Stimulated activated CD4-positive, alpha-beta T cell treated with anti-CD3 and anti-CD28 coated beads, Interleukin-2, amount 100 ng/mL, for 48 hours (primary cell): ENCODE data around the gene GAPDHS.

ENCODE experiments used
- DNase-seq, 2 donors: peaks; one replicate each; pipeline ENCODE4 v3.0.0-alpha.2; 2020

Gene GAPDHS

DNA sequence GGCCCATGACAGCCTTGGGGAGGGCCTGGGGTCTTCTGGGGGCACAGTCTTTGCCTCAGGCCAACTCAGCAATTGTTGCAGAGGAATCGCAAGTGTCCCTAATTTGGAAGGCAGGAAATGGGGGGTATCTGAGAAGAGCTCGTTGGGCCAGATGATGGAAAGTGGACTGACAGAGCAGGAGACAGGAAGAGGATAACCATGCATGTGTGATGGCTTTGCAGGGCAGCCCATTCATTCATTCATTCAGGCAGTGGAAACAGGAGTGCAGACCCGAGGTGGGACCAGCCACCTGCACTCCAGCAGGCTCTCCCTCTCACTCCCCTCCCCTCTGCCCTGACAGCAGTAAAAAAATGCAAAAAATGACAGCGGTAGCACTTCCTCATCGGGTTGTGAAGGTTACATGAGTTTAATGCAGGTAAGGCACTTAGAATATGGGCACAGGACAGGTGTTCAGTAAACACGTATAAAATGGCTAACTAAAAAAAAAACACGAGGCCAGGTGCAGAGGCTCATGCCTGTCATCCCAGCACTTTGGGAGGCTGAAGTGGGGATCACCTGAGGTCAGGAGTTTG is 7.2 kb downstream of the GAPDHS start:
- no peak for DNase-seq

DNA sequence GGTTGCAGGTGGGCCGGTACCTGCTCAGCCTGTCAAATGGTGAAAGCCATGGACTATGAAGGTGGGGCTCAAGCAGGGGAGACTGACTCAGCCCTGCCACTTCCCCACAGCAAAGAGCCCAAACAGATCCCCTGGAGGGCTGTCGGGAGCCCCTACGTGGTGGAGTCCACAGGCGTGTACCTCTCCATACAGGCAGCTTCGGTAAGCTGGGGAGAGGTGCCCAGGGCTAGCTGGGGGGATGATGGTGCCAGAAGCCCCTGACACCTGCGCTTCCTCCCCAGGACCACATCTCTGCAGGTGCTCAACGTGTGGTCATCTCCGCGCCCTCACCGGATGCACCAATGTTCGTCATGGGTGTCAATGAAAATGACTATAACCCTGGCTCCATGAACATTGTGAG is 9.0 kb downstream of the GAPDHS start:
- DNase-seq: no peak

DNA sequence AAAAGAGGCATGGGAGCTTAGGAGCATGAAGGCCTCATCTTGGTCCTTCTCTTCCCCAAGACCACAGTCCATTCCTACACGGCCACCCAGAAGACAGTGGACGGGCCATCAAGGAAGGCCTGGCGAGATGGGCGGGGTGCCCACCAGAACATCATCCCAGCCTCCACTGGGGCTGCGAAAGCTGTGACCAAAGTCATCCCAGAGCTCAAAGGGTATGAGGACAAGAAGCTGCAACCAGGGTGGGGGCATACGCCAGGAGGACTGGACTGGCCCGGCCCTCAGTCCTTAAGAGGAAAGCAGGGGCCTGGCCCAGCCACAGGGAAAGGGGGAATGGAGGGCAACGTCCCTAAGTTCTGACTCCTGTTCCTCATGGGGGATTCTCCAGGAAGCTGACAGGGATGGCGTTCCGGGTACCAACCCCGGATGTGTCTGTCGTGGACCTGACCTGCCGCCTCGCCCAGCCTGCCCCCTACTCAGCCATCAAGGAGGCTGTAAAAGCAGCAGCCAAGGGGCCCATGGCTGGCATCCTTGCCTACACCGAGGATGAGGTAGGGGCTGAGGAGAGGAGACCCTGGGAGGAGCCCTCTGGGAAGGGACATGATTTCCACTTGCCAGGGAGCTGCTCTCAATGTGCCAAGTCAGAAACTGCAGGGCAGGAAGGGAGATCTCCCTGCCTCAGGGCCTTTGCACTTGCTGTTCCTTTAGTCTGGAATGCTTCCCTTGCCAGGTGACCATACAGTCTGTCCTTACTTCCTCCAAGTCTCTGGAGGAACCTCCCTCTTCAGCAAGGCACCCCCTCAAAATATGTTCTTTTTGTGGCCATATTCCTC is 10.2 kb downstream of the GAPDHS start:
- no peak for DNase-seq

DNA sequence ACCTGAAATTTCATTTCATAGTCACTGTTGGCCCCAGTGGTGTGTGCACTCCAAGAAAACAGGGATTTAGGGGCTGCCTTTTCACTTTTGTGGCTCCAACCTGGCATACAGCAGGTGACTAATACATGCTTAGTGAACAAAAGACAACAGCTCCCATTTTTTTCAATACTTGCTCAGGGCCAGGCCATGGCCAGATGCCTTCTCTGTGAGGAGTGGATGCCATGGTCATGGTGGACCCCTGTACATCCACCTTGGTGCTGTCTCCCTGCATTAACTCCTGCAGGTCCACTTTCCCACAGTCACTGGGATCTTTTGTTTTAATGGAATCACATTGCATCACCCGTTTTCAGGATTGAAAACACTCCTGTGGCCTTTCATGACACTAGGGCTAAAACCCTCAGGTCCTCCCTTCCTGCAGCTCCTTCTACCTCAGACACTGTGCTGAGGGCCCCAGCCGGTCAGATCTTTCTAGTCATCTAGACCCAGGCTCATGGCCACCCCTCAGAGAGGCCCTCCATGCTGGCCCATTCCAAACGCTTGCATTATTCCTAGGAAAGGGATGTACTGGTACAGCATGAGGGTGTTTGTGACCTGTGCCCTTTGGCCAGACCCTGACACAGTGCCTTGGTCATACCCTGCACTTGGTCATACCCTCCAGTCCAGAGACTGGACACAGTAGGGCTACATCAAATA is 11.0 kb downstream of the GAPDHS start:
- no peak for DNase-seq

DNA sequence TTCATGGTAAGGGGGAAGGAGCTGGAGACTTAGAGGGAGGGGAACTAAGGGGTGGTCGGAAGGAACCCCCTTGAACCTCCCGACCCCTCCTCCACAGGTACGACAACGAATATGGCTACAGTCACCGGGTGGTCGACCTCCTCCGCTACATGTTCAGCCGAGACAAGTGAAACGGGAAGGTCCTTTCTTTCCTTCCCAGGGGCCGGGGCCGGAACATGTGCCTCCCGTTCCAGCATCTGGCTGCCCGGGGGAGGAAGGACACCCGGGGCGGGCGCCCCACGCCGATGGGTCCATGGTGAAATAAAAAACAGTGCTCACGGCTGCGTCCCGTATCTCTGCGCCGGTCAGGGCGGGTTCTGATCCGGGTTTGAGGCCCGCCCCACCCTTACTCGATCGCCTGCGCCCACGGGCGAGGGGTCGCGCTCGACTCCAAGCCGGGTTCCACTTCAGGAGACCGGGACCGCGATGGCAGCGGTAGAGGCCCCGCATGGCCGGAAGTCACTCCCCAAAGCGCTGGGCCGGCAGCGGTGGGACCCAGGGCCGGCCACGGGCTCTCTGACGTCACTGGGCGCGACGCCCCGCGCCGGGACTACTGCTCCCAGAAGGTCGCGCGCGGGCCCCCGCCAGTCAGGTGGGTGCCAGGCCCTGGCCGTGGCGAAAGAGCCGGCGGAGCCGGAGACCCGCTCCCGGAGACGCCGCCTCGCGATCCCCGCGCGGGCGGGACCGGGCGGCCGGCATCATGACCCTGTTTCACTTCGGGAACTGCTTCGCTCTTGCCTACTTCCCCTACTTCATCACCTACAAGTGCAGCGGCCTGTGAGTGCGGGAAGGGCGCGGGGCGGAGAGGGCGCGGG is 12.0 kb downstream of the GAPDHS start, which contains the start of gene TMEM147:
TSS of gene TMEM147 (plus strand) at position 626 of the 854 bp plus-strand sequence. CDS start at position 740, 114 bp downstream.
- peak; percentile 79 to 85 for DNase-seq

DNA sequence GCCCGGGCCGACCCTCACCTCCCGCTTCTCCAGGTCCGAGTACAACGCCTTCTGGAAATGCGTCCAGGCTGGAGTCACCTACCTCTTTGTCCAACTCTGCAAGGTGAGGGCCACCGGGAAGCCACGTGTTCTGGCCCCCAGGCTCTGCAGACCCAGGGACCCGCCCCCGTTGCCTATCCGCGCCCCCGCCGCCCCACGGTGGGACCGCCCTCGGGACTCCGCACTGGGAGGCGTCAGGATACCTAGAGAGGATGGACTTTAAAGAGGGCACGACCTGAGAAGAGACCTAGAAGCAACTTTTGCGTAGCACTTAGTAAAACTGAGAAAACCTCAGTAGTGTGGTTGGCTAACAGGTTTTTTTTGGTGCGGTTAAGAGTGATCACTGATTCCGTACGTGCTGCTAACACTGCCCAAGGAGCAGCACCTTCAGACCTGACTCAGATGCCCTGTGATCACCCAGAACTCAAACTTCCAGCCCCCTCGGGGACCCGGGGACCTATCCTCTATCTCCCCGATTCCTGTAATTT is 12.7 kb downstream of the GAPDHS start:
- peak; percentile 59 to 60 for DNase-seq

DNA sequence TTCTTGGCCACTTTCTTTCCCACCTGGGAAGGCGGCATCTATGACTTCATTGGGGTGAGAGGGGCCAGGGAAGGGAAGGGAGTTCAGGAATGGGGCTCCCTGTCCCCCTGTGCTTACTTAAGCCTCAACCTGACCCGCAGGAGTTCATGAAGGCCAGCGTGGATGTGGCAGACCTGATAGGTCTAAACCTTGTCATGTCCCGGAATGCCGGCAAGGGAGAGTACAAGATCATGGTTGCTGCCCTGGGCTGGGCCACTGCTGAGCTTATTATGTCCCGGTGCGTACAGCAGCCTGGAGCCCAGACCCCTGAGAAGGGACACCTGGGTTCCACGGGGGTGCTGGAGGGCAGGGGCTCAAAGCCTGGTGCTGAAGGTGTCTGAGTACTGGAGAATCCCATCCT is 13.3 kb downstream of the GAPDHS start:
- DNase-seq: no peak

DNA sequence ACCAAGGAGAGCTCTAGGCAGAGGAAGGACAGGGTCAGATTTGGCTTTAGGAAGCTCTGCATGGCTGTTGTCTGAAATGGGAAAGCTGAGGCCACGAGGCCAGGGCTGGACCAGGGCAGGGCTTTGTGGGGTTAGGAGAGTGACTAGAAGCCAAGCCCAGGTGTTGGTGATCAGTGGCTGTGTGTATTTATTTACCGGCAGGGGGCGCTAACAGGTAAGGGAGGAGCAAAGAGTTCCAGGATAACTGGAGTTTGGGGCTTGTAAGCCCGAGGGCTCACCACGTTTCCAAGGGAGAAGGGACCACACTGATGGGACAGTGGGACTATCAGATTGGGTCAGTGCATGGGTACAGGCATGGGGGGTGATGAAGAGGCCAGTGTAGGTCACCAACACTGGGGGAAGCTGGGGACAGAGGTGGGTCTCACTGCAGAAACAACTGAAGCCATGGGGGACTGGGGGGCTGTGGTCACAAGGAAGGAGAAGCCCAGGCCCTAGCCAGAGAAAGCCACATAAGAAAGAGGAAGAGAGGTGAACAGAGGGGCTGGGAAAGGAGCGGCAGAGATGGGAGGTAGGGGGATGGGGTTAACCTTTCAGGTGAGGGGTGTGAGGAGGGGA is 16.0 kb downstream of the GAPDHS start:
- peak; percentile 49 to 54 for DNase-seq

DNA sequence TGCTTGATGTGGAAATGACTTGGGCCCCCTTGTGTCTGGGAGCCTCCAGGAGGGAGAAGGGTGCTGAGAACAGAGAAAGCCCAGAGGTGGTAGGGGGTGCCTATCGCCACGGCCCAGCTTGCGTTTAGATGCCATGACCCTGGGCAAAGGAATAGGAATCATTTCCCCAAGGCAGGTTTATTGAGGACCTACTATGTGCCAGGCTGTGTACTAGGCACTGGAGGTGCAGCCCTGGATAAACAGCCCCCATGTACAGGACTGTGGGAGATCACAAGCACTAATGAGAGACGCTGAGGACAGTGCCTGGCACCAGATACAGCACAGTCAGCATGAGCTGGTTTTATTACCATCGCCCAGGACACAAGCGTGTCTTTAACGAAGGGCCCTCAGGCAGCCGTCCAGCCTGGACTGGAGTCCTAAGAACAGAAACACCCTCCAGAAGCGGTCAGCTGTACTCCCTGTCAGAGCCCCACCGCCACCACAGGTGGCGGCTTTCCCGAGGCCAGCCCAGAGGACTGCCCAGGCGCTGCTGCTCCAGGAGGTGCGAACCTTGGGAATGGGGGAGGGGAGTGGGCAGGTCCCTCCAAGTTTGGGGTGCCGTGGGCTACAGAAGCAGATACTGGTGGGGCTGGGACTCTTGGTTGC is 16.7 kb downstream of the GAPDHS start:
- DNase-seq: no peak

DNA sequence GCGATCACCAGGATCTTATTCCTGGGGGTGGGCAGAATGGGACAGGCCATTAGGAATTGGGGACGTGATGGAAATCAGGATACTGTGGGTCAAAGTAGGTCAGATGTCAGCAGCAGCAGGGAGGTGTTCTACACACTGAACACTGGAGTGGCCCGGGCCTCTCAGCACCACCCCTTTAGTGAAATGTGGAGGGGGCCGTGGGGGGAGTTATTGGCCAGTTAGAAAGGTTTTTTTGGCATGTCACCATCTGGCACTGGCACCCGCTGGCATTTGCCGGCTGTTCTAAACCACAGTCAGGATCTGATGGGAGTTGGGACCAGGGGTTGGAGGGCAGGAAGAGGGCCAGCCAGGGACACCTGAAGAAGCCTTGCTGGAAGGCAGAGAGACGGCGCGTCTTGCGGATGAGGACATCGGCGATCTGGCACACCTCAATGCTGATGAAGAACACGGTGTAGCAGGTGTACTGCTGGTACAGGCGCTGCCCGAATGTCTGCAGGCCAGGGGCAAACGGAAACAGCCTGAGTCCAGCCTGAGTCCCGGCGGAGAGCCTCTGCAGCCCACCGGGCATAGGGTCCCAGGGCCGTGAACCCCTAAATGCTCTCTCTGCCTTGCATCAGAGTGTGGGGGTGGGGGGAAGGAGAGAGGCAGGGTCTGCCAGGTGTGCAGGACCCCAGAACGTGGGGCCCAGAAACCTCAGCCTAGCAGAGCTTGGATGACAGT is 18.0 kb downstream of the GAPDHS start:
- DNase-seq: no peak

DNA sequence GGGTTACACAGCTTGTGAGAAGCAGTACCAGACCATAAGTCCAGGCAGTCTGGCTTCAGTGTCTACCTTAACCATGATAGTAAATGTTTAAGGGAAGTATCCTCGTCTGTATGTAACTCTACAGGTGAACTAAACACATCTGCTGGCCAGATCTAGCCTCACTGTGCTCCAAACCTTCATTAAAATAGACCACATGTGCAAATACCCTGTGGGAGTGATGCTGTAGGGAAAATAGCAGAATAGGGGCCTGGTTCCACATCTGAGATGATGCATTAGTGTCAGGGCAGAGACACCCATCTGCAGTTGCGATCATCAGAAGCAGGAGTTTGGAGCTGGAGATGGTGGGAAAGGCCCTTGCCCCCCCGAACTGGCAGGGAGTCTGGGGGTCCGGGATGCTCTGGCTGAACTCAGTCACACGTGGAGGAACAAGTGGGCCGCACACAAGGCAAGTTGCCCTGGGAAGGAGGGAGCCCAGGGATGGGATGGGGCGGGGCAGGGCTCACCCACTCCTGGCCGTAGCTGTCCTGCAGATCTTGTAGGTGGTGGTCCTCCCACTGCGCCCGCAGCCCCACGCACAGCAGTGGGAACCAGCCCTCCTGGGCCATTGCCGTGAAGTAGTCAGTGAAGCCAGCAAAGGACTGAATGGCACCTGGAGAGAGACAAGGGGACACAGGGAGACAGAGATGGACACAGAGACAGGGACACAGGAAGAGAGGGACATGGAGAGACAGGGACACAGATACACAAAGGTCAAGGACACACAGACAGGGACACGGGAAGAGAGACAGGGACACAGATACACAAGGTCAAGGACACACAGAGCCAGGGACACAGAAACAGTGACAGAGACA is 19.5 kb downstream of the GAPDHS start:
- no peak for DNase-seq

DNA sequence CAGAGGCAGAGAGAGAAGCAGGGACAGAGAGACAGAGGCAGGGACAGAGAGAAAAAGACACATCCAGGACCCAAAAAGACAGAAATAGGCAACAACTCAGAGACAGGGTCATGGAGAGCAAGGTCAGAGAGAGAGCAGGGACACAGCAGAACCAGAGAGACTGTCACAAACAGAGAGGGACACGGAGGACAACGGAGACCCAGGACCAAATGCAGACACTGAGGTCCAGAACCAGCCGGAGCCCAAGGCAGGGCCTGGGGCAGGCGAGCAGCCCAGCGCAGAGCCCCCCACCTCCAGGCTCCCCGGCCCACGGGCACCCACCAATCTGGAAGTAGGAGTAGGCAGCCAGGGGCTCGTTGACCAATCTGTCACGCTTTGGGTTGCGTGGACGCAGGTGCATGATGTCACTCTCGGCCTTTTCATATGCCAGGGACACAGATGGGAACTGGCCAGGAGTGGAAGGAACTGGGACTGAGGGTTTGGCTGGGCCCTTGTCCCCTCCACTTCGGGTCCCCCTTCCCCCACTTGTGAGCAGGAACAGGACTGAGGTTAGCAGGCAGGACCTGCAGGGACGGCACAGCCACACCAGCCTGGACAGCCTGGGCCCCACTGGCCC is 20.2 kb downstream of the GAPDHS start:
- no peak for DNase-seq

DNA sequence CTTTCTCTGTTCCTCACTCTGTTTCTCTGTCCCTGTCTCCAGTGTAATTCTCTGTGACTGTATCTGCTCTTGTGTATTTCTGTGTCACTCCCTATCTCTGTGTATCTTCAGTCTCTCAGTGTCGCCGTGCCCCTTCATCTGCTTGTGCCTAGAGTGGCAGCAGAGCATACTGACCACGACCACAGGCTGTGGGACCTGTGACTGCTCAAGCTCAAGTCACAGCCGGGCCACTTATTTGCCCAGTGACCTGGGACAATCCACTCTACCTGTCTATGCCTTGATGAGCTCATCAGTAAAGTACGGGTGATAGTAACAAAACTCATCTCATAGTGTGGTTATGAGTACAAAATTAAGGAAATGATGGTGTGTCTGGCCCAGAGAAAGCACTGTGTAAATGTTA is 20.8 kb downstream of the GAPDHS start:
- no peak for DNase-seq

DNA sequence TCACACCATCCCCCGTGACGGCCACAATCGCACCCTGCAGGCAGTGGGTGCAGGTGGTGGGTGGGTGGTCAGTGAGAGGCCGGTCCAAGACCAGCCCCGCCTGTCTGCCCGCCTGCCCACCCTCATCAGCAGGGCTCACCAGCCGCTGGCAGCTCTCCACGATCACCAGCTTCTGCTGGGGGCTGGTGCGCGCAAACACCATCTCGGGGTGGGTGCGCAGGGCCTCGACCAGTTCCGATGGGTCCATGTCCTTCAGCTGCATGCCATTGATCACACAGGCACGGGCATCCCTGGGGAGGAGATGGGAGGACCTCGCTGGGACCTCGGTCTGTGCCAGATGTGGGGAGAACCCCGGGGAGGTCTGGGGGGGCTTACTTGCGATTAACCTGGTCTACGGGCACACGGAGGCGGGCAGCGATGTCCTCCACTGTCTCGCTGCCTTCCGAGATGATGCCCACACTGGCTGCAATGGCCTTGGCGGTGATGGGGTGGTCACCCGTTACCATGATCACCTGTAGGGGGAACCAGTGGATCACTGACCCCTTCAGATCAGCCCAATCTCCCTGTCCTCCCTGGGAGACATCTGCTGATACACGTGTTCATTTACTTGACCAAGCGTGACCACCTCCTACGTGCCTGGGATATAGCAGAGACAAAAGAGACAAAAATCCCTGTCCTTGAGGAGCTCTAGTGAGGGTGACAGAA is 22.2 kb downstream of the GAPDHS start:
- no peak for DNase-seq

DNA sequence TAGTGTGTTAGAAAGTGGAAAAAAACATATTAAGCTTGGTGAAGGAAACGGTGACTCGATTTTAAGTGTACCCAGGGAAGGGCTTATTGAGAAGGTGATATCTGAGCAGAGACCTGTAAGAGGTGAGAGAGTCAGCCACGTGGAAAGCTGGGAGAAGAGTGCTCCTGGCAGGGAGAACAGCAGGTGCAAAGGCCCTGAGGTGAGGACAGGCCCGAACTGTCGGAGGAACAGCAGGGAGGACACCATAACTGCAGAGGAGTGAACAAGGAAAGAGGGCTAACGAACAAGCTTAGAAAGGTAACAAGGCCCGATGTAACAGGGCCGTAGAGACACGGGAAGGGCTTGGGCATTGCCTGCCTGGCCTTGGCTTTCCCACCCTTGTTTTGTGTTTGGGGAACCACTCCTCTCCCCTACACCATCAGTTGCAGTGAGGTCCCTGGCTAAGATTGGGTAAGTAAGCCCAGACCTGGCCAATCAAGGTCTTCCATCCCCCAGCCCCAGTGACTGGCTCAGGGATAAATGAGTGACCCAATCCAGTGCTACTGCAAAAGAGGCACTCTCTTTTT is 22.9 kb downstream of the GAPDHS start:
- DNase-seq: no peak

DNA sequence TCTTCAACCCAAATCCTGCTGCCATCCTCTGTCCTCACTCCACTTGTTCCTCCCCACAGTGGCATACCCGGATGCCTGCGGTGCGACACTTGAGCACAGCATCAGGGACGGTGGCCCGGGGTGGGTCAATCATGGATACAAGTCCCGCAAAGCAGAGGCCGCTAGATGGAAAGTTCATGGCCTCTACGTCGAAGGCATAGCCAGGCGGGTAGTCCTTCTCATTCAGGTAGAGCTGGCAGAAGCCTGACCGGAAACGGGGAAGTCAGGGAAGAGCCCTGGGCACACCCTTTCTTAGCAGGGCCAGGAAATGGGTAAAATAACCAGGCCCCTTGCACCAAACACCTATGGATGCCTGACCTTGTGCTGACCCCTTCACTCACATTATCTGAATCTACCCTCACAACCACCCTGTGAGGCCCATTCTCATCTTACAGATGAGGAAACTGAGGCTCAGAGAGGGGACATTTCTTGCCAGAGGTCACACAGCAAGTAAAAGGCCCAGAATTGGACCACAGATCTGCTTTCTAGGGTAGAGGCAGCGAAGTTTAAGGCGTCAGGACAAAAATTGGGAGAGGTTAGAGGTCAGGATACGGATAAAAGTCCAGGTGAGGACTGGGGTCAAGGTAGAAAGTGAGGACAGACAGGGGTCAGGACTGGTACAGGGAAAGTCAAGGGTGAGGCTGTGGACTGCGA is 23.7 kb downstream of the GAPDHS start:
- DNase-seq: no peak

DNA sequence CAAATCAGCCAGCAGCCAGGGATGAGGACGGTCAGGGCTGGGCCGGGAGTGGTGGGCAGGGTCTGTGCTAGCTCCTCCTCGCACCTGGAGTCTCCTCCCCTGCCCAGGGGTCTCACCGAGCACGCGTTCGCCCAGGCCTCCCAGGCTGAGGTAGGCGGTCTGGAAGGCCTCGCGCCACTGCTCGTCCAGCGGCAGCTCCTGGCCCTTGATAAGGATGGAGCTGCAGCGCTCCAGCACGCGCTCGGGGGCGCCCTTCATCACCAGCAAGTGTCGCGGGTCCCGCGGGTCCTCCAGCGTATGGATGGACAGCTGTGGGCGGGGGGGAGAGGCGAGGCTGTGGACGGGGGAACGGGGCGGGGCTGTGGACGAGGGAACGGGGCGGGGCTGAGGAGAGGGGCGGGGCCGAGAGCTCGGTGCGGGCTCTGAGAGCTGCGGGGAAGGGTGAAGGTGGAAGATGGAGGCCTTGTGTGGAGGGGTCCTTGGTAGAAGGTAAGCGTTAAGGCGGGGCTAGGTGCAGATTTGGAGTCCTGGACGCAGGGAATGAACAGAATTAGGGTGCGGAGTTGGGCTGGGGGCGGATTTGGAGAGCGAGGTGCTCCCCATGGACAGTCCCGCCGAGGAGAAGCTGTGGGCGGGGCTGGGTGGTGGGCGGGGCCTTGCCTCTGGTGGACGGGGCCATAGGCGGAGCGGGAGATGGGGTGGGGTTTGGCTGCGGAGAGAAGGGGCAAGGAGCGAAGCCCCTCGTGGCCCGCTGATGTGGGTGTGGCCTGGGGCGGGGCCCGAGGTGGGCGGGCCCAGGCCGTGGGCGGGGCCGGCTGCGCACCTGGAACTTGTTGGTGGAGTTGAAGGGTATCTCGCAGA is 24.5 kb downstream of the GAPDHS start:
- DNase-seq: peak; percentile 40 to 49
